ENCODE data around the gene RRBP1. TPM values are rescaled to one million over a fixed set of nuclear protein-coding genes. Genes with fewer than 3 reads are reported as not detected.
"Not testable (repeated sequence)": the region's sequence is repeated elsewhere in the genome, so short reads cannot be mapped to it uniquely, and the experiment has no call there.

The RRBP1 gene
- total RNA-seq, 1 experiment from 2014 or later: 55.8 TPM

DNA sequence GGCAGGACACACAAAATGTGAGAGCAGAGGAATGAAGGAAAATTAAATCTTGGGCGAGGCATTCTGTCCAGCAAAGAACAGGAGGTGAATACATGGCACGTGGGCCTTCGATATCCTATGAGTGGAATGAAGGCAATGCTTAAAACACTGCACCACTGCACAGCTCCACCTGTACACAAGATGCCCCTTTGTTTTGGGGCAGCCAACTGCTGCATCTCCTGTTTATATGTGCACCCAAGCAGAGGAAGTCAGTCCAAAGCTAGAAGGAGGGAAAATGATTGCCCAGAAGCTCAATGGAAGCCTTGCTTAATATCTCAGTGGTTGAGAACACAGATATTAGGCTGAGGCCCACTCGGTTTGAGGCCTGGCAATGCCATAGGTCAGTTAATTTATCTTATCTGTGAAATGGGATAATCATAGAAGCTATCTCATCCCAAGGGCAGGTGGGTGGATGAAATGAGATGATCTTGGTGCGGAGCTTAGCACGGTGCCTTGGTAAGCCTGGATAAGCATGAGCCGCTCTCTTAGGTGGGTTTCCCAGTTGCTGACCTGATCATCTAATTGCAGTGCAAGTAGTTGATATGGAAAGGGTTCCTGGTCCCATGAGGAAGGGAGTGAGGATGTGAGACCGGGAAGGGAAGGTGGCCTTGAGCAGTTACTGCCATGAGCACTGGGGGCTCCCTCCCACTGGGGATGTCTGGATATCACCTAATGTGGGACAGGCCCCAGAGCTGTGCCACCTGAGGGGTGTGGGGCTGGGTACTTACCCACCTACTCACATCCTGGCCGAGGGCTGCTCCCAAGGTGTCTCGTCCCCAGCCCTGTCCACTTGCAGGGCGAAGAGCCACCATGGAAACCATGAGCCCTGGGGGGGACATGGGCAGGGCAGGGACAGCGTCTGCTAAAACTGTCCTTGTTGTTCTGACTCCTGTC lies 27.6 kb upstream of the RRBP1 start:
- DNase-seq (ENCODE audit: extremely low read depth, low read depth): no peak

- DNase-seq (ENCODE audit: extremely low read depth, low read depth): no peak
Observed at GRCh38 chr20:17708675-17709360, 26.8 kb upstream of the RRBP1 start.

- not testable (repeated sequence) for DNase-seq (ENCODE audit: extremely low read depth, low read depth)
Observed at GRCh38 chr20:17707951-17708350, 25.9 kb upstream of the RRBP1 start.

DNA sequence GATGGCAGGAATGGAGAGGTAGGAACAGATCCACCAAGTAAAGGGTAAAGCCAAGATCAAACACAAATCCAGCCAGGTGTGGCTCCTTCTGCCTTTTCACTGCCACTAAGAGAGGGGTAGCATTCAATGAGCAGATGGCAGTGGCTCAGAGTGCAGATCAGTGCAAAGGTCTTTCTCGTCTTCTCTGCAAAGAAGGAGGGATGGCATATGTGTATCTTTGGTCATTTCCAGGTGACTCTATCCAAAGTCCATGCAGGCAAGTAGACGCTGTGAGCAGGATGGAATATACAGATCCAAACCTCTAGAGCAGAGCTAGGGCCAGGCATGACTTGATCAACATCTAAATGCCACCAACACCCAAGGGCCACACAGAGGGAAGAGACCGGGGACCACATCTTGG lies 24.6 kb upstream of the RRBP1 start:
- no peak for DNase-seq (ENCODE audit: extremely low read depth, low read depth)

- DNase-seq (ENCODE audit: extremely low read depth, low read depth): no peak
Observed at GRCh38 chr20:17705916-17706315, 23.9 kb upstream of the RRBP1 start.

DNA sequence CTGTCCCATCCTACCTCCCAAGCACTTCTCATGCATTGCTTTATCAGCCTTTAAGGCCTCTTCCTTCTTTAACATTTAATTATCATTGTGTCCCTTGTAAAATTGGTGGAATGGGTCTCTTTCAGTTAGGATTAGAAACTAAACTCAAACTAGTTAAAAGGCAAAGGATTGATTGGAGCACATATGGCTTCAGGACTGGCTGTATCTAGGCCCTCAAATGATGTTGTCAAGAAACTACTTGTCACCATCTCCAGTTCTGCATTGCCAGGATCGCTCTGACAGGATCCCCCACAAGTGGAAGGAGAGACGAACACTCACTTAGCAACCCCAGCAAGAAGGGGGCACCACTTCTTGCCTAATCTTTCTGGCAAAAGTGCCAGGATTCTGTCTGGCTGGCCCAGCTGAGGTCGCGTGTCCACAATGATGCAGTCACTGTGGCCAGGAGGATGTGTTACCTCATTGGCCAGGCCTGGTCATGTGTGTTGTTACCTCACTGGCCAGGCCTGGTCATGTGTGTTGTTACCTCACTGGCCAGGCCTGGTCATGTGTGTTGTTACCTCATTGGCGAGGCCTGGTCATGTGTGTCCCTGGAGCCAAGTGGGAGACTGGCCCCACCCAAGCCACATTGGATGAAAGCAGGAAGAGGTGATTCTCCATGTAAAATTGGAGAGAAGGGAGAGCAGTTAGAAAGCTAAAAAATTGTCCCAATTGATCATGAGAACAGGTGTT lies 22.7 kb upstream of the RRBP1 start:
- DNase-seq (ENCODE audit: extremely low read depth, low read depth): no peak

GRCh38 chr20:17701826-17702225 lies 19.8 kb upstream of the RRBP1 start:
- DNase-seq (ENCODE audit: extremely low read depth, low read depth): no peak

DNA sequence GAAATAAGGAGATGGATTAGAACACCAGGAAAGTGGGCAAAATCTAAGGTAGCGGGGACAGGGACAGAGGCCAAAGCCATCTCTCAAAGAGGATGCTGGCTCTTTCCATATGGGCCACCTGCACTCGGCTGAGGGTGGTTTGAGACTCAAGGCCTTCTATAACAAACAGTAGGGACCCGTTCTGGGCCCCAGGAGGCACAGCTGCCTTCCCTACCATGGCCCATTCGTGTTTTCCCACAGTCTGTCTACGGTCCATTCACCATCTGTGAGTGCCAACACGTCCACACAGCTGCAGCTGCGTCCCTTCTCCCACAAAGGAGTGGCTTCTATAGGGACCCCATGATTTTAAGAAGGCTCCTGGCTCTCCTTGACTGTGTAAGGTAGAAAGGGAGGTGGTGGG lies 18.6 kb upstream of the RRBP1 start:
- no peak for DNase-seq (ENCODE audit: extremely low read depth, low read depth)

- DNase-seq (ENCODE audit: extremely low read depth, low read depth): no peak
Observed at GRCh38 chr20:17699931-17700351, 17.9 kb upstream of the RRBP1 start, which contains the start of gene BANF2. Gene BANF2, plus strand, starts transcription at chr20:17699966. Its CDS starts 25,060 bp downstream, at chr20:17725026.

DNA sequence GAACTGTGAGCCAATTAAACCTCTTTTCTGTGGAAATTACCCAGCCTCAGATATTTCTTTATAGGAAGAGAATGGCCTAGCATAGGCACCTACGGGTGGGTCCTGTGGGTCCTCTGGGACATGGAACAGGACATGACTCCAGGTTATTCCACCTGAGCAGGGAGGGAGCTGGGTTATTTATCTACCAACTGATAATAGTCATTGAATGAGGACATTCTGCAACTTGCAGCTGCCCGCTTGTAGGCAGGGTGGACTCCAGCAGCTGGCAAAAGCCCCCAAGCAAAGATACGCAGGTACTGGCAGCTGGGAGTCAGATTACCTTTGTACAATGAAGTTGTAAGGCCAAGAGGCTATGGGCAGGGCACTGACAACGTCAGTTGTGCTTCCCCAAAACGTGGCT lies 16.3 kb upstream of the RRBP1 start:
- no peak for DNase-seq (ENCODE audit: extremely low read depth, low read depth)

DNA sequence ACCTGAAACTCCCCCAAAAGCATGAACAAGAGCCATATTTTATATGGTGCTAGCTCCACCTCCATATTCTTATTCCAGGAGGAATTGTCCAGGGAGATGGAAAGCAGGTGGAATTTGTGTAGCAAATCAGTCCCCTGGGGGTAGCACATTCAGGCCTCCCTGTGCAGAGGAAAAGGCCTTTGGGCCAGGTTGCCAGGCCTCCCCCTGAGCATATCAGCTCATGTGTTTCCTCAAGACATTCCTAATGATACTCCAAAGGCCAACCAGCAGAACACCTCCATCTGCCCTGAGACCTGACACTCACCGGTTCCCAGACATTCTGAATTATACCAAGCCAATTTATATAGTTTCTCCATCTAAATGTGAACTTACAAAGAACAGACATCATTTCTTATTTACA lies 15.1 kb upstream of the RRBP1 start:
- no peak for DNase-seq (ENCODE audit: extremely low read depth, low read depth)

- DNase-seq (ENCODE audit: extremely low read depth, low read depth): no peak
Observed at GRCh38 chr20:17696287-17696686, 14.2 kb upstream of the RRBP1 start.

DNA sequence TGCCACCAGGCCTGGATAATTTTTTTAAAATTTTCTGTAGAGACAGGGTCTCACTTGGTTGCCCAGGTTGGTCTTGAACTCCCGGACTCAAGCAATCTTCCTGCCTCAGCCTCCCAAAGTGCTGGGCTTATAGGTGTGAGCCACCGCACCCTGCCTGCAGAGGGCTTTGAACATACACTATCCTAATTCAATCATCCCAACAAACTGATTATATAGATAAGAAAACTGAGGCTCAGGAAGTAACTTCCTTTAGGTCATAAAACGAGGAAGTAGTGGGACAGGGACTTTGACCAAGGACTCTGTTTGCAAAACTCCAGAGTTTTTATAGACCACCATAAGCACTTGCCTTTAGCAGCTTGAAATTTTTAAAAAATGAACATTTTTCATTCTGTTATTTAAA lies 12.7 kb upstream of the RRBP1 start:
- DNase-seq (ENCODE audit: extremely low read depth, low read depth): no peak

DNA sequence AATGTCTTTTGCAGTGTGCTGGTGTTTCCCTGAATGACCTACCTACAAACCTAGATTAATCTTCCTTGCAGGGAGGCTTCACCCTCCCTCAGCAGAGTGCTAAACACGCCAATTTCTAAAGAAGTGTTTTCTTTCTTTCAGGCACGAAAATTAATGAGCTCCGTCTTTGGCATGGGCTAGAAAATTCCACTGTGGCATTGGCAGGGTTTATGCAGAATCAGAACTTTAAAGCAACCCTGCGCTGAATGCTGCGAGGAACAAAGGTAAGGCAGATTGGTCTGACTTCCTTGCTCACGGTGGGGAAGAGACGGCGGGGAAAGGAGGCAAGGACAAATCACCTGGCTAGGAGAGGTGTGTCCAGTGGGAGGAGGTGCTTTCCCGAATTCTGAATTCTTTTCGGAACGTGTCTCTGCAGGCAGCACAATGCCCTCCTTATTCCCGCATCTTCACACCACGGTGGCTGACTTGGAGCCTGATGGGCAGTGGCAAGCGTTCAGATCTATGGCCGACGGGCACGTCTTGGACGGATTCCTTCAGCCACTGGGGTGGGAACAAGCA lies 11.5 kb upstream of the RRBP1 start:
- no peak for DNase-seq (ENCODE audit: extremely low read depth, low read depth)

DNA sequence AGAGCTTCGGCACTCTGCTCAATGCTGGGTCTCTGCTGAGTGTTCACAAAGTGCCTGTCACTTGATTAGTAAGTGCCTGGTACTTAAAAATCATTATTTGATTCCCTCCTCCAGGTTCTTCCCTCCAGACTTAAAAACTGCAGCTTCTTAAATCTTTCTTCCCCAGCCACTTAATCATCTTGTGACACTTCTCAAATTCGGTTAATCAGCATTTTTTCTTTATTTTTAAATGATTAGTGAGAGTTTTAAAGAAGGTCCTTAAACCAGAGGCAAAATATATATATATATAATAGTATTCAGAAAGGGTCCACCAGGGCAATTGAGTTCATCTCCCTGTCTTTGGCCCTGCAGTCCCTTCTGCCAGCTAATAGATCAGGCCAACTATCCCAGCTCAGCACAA lies 9.7 kb upstream of the RRBP1 start:
- DNase-seq (ENCODE audit: extremely low read depth, low read depth): no peak

DNA sequence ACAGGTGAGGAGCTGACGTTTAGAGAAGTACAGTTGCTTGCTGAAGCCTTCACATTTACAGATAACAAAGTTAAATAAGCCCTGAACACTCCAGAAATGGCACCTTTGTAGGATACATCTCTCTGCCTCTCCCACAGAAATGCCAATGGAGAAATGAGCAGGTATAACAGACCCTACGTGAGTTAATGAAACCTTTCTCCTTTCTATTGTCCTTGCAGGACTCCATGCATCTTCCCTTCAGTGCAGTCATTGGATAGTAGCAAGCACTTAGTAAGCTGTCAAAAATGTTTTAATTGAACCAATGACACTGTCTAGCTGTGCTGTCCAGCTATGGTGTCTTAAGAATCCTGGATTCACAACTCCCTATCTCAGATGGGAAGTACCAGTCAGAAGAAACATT lies 8.1 kb upstream of the RRBP1 start:
- DNase-seq (ENCODE audit: extremely low read depth, low read depth): no peak

- DNase-seq (ENCODE audit: extremely low read depth, low read depth): no peak
Observed at GRCh38 chr20:17688965-17689364, 6.9 kb upstream of the RRBP1 start.

DNA sequence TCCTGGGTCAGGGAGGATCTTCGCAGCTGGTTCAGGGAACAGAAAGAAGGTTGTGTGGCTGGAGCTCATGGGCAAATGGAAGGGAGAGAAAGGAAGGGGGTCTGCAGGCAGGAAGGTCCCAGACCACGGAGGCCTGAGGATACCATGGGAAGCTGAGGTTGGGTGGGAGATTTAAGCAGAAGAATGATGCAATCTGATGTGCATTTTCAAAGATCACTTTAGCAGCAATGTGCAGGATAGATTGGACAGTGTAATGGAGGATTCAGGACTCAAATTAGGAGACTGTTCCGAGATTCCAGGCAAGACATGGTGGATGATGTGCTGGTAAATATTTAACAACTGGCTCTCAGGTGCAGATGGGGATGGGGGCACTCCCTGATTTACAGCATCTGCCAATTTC lies 5.8 kb upstream of the RRBP1 start:
- no peak for DNase-seq (ENCODE audit: extremely low read depth, low read depth)

DNA sequence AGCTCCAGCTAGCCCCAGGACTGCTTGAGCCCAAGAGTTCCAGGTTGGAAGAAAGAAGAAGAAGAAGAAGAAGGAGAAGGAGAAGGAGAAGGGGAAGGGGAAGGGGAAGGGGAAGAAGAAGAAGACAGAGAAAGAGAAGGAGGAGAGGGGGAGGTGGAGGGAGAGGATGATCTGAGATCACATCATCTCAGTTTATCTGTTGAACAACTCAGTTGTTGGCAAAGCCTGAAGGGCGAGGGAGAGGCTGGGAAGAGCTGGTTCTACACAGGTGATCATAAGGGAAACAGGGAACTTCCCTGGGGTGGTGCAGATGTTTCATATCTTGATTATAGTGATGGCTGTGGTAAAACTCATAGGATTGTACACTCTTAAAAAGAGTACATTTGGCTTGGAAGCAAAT lies 3.1 kb upstream of the RRBP1 start:
- no peak for DNase-seq (ENCODE audit: extremely low read depth, low read depth)

DNA sequence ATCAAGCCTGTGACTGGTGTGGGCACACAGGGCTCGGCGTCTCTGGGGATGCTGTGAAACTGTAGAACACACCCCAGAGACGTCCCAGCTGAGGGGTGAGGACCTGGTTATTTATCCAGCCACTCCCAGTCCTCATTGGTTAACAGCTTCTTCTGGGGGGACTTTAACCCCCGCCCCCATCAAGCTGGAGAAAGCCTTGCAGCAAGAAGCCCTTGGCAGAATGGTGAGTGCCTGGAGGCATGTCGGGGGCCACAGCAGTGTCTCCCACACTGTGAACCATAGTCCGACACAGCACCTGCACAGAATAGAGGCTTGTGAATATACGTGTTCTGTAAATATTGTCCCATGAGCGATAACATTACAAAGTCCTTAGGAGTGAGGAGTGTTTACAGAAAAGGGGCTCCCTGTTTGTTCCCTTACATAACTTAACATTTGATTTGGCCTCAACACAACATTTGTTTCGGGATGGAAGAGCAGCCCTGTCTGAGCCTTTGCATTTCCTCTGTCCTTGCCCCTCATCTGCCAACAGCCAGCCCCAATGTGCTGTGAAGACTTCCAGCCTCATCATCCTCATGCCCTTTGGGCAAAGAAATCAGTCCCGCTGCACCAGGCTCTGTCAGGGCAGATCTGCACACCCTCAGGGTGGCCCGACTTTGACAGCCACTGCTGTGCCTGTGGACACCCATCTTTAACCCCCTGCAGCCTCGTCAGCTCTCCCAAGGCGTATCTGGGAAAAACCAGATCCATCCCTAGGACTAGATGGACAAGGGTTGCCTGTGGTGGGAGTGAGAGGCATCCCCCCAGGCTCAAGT lies 2.2 kb upstream of the RRBP1 start:
- no peak for DNase-seq (ENCODE audit: extremely low read depth, low read depth)
